ENCODE results near the gene EXOC3L4.

EXOC3L4 gene

DNA sequence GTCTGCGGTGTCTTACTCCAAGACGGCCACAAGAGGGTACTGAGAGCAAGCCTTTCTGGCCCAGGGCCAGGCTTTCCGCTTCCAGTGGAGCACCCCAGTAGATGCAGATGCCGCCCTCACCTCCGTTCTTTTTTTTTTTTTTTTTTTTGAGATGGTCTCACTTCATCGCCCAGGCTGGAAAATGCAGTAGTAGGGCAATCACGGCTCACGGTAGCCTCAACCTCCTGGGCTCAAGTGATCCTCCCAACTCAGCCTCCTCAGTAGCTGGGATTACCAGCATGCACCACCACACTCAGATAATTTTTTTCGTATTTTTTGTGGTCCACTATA lies 16.1 kb upstream of the EXOC3L4 start:
- Mint-ChIP-seq H3K9me3 (no peaks in the 10 kb centered on the region), H3K27ac (no peak overlapping the region), H3K36me3 (ENCODE audit: low read depth) (no peaks in the 10 kb centered on the region), H3K4me3 (no peak overlapping the region), H3K4me1 (ENCODE audit: low read depth) (peaks cover 1% of the 10 kb centered on the region), H3K27me3 (peaks cover 5% of the 10 kb centered on the region)
- peak; percentile 74 for DNase-seq

DNA sequence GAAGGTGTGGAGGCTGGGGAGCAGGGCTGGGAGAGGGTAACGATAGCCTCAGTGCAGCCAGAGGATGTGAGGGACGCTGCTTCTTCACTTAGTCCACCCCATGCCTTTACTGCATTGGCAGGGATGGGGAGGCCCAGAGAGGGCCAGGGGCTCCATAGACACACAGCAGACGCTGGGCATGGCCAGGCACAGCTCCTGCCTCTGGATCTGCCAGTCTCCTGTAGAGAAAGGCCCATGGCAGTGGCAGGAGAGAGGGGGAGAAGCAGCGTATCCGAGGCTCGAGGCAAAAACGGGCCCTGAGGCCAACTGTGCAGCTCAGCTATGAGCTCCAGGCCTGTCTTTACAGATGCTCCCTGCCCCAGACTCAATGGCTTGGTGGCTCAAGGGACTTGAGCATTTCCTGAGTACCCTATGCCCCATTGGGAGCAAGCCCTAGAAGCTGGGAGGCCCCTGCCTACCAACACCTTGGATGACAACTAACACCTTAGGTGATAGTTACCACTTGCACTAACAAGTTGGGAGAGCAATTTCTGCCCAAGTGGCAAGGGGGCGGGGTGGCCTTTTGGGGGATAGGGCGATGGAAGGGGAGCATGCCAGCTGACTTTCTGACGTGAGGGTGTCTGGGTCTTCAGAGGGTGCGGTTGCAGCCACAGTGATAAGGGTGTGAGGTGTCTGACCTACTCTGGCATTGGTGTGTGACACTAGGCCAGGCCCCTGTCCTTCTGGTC lies 15.5 kb upstream of the EXOC3L4 start:
- DNase-seq = no peak
- Mint-ChIP-seq H3K27me3 (peaks cover 8% of the 10 kb centered on the region), H3K4me3 (no peak overlapping the region), H3K27ac (no peak overlapping the region), H3K4me1 (ENCODE audit: low read depth) (peaks cover 1% of the 10 kb centered on the region), H3K9me3 (no peaks in the 10 kb centered on the region), H3K36me3 (ENCODE audit: low read depth) (no peaks in the 10 kb centered on the region)

DNA sequence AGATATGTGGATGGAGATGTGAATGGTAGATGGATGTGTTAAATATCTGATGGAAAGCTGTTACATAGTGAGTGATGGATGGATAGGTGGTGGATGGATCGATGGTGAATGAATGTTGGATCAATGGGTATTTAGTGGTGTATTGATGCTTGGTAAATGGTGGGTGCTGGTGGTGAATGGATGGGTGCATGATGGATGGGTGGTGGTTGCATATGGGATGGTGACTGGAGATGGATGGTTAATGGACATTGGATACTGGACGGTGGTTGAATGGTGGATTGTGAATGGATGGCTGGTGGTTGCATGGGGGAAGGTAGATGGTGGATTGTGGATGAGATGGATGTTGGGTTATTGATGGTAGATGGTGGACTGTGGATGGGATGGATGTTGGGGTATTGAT lies 12.6 kb upstream of the EXOC3L4 start:
- Mint-ChIP-seq H3K27me3 (peaks cover 22% of the 10 kb centered on the region), H3K36me3 (ENCODE audit: low read depth) (no peaks in the 10 kb centered on the region), H3K27ac (no peak overlapping the region), H3K4me1 (ENCODE audit: low read depth) (no peaks in the 10 kb centered on the region), H3K9me3 (no peaks in the 10 kb centered on the region), H3K4me3 (no peak overlapping the region)
- DNase-seq = no peak

DNA sequence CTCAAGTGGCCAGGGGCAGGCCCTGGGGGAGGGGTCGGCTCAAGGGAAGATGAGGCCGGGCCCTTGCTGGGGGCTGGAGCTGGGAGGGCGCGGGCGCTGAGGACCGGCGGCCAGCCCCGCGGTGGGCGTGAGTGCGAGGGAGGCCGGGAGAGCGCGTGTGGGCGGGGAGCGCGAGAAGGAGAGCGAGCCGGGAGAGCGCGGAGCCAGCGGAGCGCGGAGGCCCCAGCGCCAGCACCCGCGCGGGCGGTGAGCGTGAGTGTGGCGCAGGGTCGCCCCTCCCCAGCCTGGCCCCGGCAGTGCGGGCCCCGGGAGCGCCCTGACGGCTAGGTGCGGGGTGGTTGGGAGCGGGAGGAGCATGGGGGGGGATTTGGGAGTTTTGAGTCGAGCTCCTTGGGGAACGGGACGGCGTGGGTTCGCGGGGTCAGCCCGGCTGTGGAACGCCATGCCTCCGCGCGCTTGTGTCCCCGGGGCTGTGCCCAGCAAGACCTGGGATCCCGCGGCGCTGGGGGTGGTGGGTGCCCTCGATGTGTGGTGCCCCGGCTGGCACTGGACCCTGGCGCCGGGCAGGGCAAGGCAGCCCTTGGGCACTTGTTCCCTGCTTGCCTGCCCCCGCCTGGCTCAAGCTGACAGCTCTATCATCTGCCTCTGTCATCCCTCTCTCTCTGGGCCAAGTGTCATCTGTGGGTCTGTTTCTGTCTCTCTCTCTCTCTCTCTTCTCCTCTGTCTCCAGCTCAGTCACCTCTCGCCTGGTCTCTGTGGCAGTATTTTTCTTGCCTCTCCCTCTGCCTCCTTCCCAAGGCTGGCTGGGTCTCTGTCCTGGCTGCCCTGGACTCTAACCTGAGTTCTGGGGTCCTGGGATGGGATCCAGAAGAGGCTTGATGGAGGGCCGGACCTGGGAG lies 10.3 kb upstream of the EXOC3L4 start, which contains the start of gene LBHD2:
LBHD2 (plus strand) TSS at position 190 of the 899 bp plus-strand sequence. CDS start 1,803 bp downstream, outside the sequence.
- DNase-seq = no peak
- H3K9me3 Mint-ChIP-seq = no peaks in the 10 kb centered on the region
- no peak within 1 kb of the TSS for H3K4me3 Mint-ChIP-seq
- H3K4me1 Mint-ChIP-seq (ENCODE audit: low read depth) = no peaks in the 10 kb centered on the region
- no peak within 1 kb of the TSS for H3K27ac Mint-ChIP-seq
- no peaks in the 10 kb centered on the region for H3K36me3 Mint-ChIP-seq (ENCODE audit: low read depth)
- H3K27me3 Mint-ChIP-seq = peaks cover 27% of the 10 kb centered on the region

DNA sequence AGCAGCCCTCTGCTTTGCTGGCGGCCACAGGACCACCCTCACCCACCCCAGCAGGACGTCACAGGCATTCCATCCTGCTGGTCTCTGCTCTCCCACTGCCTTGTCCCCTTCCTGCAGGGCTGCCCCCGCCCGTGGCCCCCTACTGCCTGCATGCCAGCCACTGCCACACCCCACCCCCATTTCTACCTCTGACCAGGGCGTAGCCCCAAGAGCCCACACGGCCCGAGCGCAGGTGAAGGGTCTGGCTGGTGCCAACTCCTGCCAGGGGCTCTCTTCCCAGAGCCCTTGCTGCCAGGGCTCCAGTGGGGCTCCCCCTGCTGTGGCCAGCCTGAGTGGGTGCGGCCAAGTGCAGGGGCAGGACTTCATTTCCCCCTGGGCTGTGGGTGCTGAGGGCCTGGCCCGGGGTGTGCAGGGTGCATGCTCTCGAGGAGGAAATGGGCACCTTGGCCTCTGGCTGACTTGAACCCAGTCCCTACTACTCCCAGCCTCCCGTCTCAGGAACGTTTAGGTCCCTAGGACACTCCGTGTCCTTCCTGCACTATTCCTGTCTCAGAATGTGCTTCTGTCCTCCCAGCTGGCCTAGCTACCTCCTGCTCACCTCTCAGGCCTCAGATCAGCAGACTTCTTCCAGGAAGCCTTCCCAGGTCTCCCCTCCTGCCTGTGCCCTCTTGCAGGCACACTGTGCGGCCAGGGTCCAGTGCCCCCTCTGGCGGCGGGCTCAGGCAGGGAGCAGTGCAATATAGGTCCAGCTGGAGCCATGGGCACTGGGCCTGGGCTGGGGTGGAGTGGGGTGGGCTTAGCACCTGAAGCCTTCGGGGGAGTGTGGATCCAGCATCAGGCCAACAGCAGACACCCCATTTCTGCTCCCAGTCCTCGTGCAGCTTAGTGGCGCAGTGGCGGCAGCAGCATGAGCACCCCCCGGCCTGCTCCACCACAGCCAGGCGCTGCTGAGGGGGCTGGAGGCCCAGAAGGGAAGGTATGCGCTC lies 9.1 kb upstream of the EXOC3L4 start:
- Mint-ChIP-seq H3K27ac (no peak overlapping the region), H3K4me1 (ENCODE audit: low read depth) (no peaks in the 10 kb centered on the region)
- no peak for DNase-seq

DNA sequence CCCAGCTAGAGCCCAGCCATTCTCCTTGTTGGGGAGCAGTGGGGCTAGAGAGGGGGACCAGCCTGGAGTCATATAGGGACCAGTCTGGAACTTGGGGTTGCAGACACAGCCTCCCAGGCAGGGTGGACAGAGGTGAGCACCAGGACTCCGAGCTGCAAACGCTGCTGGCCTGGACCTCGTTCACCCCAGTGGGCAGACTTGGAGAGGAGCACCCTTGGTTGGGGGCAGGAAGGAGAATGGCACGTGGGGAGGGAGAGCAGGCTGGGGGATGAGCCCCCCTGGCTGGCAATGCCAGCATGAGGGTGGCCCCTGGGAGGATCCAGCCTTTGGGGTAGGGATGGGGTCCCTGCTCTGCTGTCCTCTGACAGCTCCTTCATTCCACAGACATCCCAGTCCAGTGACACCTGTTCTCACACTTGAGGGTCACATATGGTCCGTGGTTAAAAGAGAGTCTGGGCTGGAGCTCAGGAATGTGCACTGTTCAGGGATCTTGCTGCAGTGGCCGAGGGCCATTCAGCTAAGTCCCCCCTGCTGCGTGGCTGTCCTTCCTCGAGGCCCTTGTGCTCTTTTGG lies 7.7 kb upstream of the EXOC3L4 start:
- H3K4me3 Mint-ChIP-seq = no peak overlapping the region

More for the DNA sequence above, 9.1 kb upstream of the EXOC3L4 start:
- Mint-ChIP-seq H3K27me3 (peaks cover 27% of the 10 kb centered on the region), H3K9me3 (no peaks in the 10 kb centered on the region), H3K36me3 (ENCODE audit: low read depth) (no peaks in the 10 kb centered on the region), H3K4me3 (no peak overlapping the region)

DNA sequence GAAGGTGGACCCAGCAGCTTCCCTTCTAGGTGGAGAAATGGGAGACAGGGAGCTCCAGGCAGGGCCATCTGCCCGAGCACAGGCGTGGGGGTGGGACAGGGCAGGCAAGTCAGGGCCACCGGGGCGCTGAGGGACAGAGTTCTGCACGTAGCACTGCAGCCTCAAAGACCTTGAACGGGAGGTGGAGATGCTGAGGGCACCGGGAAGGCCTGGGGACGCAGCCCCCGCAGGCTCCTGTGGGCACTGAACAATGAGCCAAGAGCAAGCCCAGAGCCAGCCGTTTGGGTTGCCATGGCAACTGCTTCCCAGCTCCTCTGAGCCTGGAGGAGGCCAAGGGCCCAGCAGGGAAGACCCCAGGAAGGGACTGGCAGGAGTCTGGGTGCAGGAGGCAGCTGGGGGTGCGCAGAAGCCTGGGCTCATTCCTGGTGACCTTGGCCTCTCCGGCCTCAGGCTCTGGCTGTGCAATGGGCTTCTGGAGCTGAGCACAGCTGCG lies 7.1 kb upstream of the EXOC3L4 start:
- no peak overlapping the region for H3K27ac Mint-ChIP-seq
- H3K4me3 Mint-ChIP-seq = no peak overlapping the region
- peaks cover 32% of the 10 kb centered on the region for H3K27me3 Mint-ChIP-seq
- no peaks in the 10 kb centered on the region for H3K36me3 Mint-ChIP-seq (ENCODE audit: low read depth)
- peaks cover 7% of the 10 kb centered on the region for H3K4me1 Mint-ChIP-seq (ENCODE audit: low read depth)
- H3K9me3 Mint-ChIP-seq = no peaks in the 10 kb centered on the region
- no peak for DNase-seq

More for the DNA sequence above, 7.7 kb upstream of the EXOC3L4 start:
- no peaks in the 10 kb centered on the region for H3K9me3 Mint-ChIP-seq
- H3K36me3 Mint-ChIP-seq (ENCODE audit: low read depth) = no peaks in the 10 kb centered on the region
- no peak overlapping the region for H3K27ac Mint-ChIP-seq
- no peak for DNase-seq
- H3K4me1 Mint-ChIP-seq (ENCODE audit: low read depth) = peaks cover 6% of the 10 kb centered on the region
- H3K27me3 Mint-ChIP-seq = peaks cover 32% of the 10 kb centered on the region

DNA sequence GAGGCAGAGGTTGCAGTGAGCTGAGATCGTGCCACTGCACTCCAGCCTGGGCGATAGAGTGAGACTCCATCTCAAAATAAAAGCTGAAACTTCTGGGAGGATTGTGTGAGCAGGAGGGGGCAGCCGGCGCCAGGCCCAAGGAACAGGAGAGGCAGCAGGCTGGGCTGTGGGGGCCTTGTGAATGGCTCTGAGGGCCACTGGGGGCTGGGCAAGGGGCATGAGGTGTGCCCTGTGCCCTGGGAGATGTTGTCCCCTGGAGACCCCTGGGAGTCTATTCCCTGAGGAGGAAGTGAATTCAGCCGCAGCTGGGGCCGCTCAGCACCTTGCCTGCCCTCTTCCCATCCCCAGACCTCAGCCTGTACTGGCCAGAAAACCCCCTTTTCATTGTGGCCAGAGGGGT lies 5.6 kb upstream of the EXOC3L4 start:
- Mint-ChIP-seq H3K4me1 (ENCODE audit: low read depth) (peaks cover 7% of the 10 kb centered on the region), H3K27ac (no peak overlapping the region), H3K27me3 (peaks cover 29% of the 10 kb centered on the region), H3K9me3 (no peaks in the 10 kb centered on the region), H3K4me3 (no peak overlapping the region), H3K36me3 (ENCODE audit: low read depth) (no peaks in the 10 kb centered on the region)
- no peak for DNase-seq

DNA sequence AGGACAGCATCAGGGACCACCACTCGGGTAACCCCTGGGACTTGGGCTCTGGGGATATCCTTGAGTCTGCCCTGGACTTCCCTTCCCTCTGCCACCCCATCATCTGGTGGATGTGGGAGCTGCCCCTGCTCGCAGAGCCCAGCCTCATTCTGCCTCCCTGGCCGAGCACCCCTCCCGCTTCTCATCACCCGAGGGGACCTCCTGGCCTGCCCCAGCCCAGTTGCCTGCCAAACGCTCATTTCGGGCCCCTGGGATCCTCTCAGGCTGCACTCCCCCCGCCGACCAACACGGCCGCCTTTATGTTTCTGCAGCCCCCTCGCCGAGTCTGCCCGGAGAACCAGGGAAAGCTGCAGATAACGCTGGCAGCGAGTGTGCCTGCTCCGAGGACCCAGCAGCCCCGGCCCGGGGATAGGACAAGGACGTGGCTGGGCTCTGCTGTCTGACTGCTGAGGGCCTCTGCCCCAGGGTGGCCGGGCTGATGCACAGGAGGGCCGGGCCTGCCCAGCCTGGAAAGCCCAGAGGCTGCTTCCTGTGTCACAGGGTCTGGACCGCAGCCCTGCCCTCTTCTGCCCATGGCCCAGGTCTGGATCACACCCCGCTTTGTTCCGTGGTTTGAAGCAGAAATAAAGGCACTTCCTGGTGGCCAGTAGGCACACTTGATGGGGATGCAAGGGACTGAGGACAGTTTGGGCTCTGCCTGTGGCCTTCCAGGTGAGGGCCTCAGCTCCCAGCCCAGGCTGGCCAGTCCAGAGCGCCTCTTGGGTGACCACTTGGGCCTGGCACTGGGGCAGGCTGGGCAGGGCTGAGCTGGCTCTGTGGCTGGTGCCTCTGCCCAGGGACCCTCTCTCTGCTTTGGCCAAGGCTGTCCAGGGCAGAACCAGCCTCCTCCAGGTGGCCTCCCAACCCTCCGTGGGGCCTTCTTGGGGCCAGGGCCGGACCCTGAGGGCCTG lies 4.9 kb upstream of the EXOC3L4 start:
- peaks cover 25% of the 10 kb centered on the region for H3K27me3 Mint-ChIP-seq
- no peak overlapping the region for H3K4me3 Mint-ChIP-seq
- peaks cover 7% of the 10 kb centered on the region for H3K4me1 Mint-ChIP-seq (ENCODE audit: low read depth)
- no peak for DNase-seq
- no peaks in the 10 kb centered on the region for H3K9me3 Mint-ChIP-seq
- H3K36me3 Mint-ChIP-seq (ENCODE audit: low read depth) = no peaks in the 10 kb centered on the region
- no peak overlapping the region for H3K27ac Mint-ChIP-seq

DNA sequence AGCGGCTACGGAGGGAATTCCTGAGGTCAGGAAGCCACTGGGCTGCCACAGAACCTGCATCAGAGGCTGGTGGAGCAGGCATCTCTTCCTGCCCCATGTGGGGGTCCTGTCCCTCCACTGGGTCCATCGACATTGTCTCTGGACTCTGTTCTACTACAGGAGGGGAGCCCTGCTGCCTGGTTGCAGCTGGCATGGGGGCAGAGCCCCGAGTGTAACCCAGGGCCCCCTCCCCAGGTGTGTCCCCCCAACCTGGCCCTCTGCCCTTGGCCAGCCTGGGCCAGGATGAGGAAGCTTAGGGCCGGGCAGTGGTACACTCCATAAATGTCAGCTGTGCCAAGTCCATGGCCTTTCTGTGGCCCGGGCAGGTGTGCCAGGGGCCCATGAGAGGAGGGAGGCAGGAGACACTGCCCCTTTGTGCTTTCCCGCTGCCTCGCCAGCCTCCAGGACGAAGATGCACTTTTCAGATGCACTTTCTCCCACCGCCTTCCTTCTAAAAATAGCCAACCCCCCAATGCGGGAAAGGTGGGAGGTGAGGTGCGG lies 4.0 kb upstream of the EXOC3L4 start:
- H3K27ac Mint-ChIP-seq = no peak overlapping the region
- no peaks in the 10 kb centered on the region for H3K9me3 Mint-ChIP-seq
- H3K4me1 Mint-ChIP-seq (ENCODE audit: low read depth) = peaks cover 7% of the 10 kb centered on the region
- no peak for DNase-seq
- H3K27me3 Mint-ChIP-seq = peaks cover 18% of the 10 kb centered on the region
- H3K4me3 Mint-ChIP-seq = peak overlapping the region; percentile 42
- H3K36me3 Mint-ChIP-seq (ENCODE audit: low read depth) = no peaks in the 10 kb centered on the region

DNA sequence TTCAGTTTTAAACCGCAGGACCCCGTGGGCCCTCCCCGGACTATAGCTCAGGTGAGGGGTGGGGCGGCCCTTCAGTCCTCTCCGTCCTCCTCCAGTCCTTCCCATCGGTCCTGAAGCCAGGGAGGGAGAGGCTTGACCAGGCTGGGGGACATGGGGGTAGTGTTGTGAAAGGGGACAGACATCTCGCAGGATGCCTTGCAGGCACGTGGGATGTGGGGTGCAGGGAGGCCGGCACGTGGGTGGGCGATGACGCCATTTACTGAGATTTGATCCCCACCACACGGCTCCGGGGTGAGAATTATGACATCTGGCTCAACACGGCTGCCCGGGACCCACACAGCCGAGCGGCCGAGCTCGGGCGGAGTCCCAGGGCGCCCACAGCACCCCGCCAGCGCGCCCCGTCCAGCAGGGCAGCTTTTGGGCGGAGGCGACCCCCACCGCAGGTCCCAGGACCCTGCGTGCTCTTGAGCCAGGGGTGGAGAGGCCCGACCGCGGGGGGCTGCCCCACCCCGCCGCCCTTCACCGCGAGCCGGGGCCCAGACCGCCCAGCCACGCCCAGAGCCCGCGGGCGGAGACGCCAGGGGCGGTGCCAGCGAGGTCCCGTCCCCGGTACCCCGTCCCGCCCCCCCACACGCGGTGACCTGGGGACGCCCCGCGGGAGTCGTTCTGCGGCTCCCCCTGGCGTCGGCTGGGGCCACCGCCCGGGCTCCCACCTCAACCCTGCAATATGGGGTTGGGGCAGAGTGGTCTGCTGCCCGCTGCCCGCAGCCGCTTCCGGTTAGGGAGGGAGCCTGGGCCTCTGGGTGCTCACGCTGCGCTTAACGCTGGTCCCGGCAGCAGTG lies 3.3 kb upstream of the EXOC3L4 start:
- H3K27me3 Mint-ChIP-seq = peaks cover 15% of the 10 kb centered on the region
- no peaks in the 10 kb centered on the region for H3K9me3 Mint-ChIP-seq
- H3K36me3 Mint-ChIP-seq (ENCODE audit: low read depth) = no peaks in the 10 kb centered on the region
- peaks cover 7% of the 10 kb centered on the region for H3K4me1 Mint-ChIP-seq (ENCODE audit: low read depth)
- no peak overlapping the region for H3K27ac Mint-ChIP-seq
- DNase-seq = peak; percentile 86
- peak overlapping the region; percentile 42 for H3K4me3 Mint-ChIP-seq

DNA sequence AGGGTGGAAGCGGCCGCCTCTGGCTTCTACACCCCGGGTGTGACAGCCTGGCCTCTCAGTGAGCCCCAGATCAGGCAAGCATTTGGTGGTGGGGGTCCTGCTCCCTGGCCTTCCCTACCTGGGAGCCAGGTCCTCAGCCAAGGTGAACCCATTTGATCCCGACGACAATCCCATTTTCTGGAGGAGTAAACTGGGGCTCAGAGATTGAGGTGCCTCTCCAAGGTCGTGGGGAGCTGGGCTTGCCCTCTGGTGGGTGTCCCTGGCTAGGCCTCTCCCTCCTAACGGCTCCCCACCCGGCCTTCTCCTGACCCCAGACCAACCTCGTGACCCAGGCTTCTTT lies 2.7 kb upstream of the EXOC3L4 start:
- DNase-seq = no peak
- Mint-ChIP-seq H3K4me1 (ENCODE audit: low read depth) (peaks cover 7% of the 10 kb centered on the region), H3K36me3 (ENCODE audit: low read depth) (no peaks in the 10 kb centered on the region), H3K27ac (no peak overlapping the region), H3K27me3 (peaks cover 10% of the 10 kb centered on the region), H3K4me3 (peak overlapping the region; percentile 42), H3K9me3 (no peaks in the 10 kb centered on the region)

Data from activated T-cell treated with anti-CD3 and anti-CD28 coated beads, Interleukin-2, amount 50 U/mL, for 24 hours (primary cell).